ENCODE data around the gene PDIA6. TPM values are rescaled to one million over a fixed set of nuclear protein-coding genes. Genes with fewer than 3 reads are reported as not detected.

PDIA6 gene
- total and polyA plus RNA-seq, 9 of the 15 experiments (the other 6 are each of a cell fraction or from before 2014, with no cell fraction given) = 166 to 268 (median 229) TPM

DNA sequence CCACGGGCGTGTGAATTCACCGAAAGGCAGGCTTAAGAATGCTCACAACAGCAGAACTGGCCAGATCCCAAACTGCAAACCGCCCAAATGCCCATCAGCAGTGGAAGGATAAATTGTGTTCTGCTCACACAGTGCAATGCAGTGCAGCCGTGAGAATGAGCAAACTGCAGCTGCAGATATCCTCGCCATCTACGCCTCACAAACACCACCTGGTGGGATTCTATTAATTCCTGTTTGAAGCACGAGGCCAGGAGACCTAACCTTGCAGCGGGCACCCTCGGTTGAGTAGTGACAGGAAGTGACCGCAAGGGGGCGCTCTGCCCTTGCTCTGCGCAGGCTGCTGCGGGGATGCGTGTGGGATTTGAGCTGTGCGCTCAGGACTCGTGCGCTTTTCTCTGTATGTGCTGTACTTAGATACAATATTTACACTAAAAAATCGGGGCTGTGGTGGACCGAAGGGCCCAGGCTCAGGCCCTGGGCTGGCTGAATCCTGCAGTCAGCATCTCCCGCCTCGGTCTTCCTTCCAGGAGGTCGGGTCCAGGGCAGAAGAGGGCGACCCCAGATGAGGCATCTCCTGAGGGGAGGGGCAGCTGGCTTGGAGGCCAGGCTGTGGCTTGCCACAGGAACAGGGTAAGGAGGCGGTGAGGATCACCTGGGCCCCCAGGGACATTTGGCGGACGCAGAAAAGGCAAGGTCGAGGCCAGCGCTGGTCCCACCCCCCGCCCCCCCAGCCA is 19.8 kb upstream of the PDIA6 start (continued):
- TF ChIP-seq, protein P1, sequence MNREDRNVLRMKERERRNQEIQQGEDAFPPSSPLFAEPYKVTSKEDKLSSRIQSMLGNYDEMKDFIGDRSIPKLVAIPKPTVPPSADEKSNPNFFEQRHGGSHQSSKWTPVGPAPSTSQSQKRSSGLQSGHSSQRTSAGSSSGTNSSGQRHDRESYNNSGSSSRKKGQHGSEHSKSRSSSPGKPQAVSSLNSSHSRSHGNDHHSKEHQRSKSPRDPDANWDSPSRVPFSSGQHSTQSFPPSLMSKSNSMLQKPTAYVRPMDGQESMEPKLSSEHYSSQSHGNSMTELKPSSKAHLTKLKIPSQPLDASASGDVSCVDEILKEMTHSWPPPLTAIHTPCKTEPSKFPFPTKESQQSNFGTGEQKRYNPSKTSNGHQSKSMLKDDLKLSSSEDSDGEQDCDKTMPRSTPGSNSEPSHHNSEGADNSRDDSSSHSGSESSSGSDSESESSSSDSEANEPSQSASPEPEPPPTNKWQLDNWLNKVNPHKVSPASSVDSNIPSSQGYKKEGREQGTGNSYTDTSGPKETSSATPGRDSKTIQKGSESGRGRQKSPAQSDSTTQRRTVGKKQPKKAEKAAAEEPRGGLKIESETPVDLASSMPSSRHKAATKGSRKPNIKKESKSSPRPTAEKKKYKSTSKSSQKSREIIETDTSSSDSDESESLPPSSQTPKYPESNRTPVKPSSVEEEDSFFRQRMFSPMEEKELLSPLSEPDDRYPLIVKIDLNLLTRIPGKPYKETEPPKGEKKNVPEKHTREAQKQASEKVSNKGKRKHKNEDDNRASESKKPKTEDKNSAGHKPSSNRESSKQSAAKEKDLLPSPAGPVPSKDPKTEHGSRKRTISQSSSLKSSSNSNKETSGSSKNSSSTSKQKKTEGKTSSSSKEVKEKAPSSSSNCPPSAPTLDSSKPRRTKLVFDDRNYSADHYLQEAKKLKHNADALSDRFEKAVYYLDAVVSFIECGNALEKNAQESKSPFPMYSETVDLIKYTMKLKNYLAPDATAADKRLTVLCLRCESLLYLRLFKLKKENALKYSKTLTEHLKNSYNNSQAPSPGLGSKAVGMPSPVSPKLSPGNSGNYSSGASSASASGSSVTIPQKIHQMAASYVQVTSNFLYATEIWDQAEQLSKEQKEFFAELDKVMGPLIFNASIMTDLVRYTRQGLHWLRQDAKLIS (CRISPR knock-in tag; IDR thresholded peaks at IDR 0.05) = no peak
- no peak for TF ChIP-seq LCOR (CRISPR knock-in tag; IDR thresholded peaks at IDR 0.05)
- TF ChIP-seq ETV5 (CRISPR knock-in tag; IDR thresholded peaks at IDR 0.05; ENCODE audit: low read depth) = peak; percentile 67; the same call in 1 of the 2 replicates
- no peak for TF ChIP-seq MXI1 (IDR thresholded peaks at IDR 0.05; ENCODE audit: low read depth, low read length)
- TF ChIP-seq MCM3 (IDR thresholded peaks at IDR 0.05) = no peak
- TF ChIP-seq FUS (optimal IDR thresholded peaks at IDR 0.05; ENCODE audit: low read depth, low read length) = no peak
- no peak for TF ChIP-seq TEAD2 (tag; IDR thresholded peaks at IDR 0.05)
- no peak for TF ChIP-seq GABPB2 (CRISPR knock-in tag; conservative IDR thresholded peaks at IDR 0.05)
- peak; percentile 58; the same call in 1 of the 2 replicates for TF ChIP-seq KLF16 (IDR thresholded peaks at IDR 0.05)
- TF ChIP-seq, protein P2, sequence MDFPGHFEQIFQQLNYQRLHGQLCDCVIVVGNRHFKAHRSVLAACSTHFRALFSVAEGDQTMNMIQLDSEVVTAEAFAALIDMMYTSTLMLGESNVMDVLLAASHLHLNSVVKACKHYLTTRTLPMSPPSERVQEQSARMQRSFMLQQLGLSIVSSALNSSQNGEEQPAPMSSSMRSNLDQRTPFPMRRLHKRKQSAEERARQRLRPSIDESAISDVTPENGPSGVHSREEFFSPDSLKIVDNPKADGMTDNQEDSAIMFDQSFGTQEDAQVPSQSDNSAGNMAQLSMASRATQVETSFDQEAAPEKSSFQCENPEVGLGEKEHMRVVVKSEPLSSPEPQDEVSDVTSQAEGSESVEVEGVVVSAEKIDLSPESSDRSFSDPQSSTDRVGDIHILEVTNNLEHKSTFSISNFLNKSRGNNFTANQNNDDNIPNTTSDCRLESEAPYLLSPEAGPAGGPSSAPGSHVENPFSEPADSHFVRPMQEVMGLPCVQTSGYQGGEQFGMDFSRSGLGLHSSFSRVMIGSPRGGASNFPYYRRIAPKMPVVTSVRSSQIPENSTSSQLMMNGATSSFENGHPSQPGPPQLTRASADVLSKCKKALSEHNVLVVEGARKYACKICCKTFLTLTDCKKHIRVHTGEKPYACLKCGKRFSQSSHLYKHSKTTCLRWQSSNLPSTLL (IDR thresholded peaks at IDR 0.05) = no peak
- no peak for TF ChIP-seq GABPB1 (CRISPR knock-in tag; IDR thresholded peaks at IDR 0.05)
- TF ChIP-seq, protein P3, sequence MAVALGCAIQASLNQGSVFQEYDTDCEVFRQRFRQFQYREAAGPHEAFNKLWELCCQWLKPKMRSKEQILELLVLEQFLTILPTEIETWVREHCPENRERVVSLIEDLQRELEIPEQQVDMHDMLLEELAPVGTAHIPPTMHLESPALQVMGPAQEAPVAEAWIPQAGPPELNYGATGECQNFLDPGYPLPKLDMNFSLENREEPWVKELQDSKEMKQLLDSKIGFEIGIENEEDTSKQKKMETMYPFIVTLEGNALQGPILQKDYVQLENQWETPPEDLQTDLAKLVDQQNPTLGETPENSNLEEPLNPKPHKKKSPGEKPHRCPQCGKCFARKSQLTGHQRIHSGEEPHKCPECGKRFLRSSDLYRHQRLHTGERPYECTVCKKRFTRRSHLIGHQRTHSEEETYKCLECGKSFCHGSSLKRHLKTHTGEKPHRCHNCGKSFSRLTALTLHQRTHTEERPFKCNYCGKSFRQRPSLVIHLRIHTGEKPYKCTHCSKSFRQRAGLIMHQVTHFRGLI (CRISPR knock-in tag; IDR thresholded peaks at IDR 0.05) = no peak
- TF ChIP-seq NR2F6 (CRISPR knock-in tag; IDR thresholded peaks at IDR 0.05) = no peak
- TF ChIP-seq, protein P4, sequence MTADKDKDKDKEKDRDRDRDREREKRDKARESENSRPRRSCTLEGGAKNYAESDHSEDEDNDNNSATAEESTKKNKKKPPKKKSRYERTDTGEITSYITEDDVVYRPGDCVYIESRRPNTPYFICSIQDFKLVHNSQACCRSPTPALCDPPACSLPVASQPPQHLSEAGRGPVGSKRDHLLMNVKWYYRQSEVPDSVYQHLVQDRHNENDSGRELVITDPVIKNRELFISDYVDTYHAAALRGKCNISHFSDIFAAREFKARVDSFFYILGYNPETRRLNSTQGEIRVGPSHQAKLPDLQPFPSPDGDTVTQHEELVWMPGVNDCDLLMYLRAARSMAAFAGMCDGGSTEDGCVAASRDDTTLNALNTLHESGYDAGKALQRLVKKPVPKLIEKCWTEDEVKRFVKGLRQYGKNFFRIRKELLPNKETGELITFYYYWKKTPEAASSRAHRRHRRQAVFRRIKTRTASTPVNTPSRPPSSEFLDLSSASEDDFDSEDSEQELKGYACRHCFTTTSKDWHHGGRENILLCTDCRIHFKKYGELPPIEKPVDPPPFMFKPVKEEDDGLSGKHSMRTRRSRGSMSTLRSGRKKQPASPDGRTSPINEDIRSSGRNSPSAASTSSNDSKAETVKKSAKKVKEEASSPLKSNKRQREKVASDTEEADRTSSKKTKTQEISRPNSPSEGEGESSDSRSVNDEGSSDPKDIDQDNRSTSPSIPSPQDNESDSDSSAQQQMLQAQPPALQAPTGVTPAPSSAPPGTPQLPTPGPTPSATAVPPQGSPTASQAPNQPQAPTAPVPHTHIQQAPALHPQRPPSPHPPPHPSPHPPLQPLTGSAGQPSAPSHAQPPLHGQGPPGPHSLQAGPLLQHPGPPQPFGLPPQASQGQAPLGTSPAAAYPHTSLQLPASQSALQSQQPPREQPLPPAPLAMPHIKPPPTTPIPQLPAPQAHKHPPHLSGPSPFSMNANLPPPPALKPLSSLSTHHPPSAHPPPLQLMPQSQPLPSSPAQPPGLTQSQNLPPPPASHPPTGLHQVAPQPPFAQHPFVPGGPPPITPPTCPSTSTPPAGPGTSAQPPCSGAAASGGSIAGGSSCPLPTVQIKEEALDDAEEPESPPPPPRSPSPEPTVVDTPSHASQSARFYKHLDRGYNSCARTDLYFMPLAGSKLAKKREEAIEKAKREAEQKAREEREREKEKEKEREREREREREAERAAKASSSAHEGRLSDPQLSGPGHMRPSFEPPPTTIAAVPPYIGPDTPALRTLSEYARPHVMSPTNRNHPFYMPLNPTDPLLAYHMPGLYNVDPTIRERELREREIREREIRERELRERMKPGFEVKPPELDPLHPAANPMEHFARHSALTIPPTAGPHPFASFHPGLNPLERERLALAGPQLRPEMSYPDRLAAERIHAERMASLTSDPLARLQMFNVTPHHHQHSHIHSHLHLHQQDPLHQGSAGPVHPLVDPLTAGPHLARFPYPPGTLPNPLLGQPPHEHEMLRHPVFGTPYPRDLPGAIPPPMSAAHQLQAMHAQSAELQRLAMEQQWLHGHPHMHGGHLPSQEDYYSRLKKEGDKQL (CRISPR knock-in tag; IDR thresholded peaks at IDR 0.05; ENCODE audit: borderline replicate concordance) = no peak

All from K562 (cell line).